ELF-1 (cell line): Measurements from ENCODE around the gene MAP7.
A peak's percentile ranks its signal among the peaks of the same experiment; 100 is the strongest.
"Not testable (repeated sequence)": the region's sequence is repeated elsewhere in the genome, so short reads cannot be mapped to it uniquely, and the experiment has no call there.

Experiments used
- DNase-seq: peaks from one replicate; pipeline ENCODE4 v3.0.0-alpha.2; 2016; ENCODE audit warnings: low read depth, low spot score

Gene MAP7

GRCh38 chr6:136338486-136338885 lies 211.7 kb downstream of the MAP7 start:
- DNase-seq: no peak

DNA sequence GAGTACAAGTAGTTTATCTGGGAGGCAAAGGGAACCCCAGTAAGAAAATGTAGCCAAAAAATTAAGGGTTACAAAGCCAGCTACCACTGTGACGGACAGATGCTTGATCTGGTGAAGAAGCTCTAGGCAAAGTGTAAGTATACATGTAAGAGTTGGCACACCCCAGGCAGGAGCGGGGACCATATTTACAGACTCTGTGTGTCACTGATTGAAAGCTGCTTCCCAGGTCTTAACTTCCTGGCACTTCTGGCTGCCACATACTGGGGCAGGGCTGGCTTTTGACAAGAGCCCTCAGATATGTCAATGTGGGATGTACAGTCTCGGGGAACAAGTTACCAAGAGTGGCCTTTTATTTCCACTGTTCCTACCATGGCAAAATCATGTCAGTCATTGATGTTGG lies 212.6 kb downstream of the MAP7 start:
- no peak for DNase-seq

DNA sequence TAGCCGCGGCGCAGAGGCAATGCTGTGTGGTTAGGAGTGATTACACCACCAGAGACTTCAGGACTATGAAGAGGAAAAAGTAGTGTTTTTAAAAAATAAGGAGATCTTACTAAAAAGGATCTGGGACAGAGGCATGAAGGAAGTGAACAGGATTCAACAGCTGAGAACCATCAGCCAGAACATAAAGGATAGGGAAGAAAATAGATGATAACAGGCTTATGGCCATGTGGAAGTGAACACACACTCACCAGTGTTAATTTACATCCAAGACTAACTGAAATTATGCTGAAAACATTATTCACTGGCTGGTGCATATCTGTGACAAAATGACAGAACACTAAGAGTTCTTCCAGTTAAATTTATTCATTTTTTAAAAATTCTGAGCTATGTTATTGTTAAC lies 213.1 kb downstream of the MAP7 start:
- DNase-seq: no peak

- no peak for DNase-seq
Observed at GRCh38 chr6:136335736-136336363, 214.4 kb downstream of the MAP7 start.

DNA sequence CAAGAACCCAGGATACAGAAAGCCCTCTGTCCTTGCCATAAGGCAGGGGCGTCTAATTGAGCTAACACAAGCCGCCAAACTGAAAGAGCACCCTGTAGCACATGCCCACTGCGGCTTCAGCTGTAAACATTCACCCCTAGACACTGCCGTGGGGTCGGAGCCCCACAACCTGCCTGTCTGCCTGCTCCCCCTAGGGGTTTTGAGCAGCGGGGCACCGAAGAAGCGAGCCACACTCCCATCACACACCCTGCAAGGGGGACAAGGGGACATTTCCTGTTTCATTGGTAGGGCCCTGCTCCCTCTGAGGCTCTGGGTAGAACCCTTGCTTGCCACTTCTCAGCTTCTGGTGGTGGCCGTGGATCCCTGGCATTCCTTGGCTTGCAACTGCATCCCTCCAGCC lies 215.4 kb downstream of the MAP7 start:
- DNase-seq: peak; percentile 6

DNA sequence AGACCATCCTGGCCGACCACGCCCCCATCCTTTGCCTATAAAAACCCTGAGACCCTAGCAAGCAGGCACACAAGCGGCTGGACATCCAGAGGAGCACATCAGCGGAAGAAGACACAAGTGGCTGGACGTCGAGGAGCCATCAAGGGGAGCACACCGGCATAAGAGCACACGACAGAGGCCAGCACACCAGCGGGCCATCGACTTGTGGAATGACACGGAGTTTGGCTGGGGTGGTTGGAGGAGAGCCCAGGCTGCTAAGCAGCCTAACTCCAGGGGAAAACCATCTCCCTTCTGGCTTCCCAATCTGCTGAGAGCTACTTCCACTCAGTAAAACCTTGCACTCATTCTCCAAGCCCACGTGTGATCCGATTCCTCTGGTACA lies 215.8 kb downstream of the MAP7 start:
- no peak for DNase-seq

- no peak for DNase-seq
Observed at GRCh38 chr6:136333824-136334464, 216.3 kb downstream of the MAP7 start.

DNA sequence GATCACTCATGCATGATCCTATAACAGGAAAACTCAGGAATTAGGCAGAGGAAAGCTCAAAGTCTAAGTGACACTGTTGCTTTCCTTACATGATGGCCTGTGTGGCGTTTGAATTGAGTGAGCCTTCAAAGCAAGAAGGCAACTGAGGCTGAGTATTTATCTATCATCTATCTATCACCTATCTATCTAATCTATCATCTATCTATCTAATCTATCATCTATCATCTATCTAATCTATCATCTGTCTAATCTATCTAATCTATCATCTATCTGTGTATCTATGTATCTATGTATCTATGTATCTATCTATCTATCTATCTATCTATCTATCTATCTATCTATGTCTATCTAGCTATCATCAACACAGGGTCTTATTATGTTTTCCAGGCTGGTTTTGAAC lies 218.8 kb downstream of the MAP7 start:
- DNase-seq: no peak

DNA sequence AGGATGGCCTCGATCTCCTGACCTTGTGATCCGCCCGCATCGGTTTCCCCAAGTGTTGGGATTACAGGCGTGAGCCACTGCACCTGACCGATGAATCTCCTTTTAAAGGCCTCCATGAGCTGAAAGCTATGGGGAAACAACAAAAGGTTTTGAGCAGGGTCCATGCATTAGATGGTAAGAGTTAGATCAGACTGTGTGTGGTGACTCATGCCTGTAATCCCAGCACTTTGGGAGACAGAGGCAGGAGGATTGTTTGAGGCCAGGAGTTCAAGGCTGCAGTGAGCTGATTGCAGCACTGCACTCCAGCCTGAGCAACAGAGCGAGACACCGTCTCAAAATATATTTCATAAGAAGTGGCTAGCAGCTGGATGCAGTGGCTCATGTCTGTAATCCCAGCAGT lies 219.6 kb downstream of the MAP7 start:
- DNase-seq: no peak

DNA sequence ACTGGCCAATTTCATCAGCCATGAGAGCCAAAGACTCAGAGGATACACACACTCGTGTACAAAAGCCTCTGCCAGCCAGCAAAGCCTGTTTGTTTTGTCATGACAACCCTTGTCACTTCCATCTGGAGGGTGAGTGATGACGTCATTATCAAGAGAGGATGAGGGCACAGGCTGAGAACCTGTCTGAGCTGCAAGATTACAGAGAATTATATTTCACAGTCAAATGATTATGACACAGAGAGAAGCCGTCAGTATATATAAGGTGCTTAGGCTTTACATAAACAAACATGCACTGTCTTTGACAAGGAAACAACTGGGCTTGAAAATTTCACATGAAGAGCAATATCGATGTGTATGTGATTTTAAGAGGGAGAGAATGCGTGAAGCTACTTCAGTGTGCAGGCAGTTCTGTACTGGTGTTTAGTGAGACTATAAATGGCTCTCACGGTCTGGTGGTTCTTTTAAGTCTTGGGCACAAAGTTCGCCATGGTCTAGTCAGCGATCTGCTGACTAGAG lies 224.1 kb downstream of the MAP7 start:
- no peak for DNase-seq

DNA sequence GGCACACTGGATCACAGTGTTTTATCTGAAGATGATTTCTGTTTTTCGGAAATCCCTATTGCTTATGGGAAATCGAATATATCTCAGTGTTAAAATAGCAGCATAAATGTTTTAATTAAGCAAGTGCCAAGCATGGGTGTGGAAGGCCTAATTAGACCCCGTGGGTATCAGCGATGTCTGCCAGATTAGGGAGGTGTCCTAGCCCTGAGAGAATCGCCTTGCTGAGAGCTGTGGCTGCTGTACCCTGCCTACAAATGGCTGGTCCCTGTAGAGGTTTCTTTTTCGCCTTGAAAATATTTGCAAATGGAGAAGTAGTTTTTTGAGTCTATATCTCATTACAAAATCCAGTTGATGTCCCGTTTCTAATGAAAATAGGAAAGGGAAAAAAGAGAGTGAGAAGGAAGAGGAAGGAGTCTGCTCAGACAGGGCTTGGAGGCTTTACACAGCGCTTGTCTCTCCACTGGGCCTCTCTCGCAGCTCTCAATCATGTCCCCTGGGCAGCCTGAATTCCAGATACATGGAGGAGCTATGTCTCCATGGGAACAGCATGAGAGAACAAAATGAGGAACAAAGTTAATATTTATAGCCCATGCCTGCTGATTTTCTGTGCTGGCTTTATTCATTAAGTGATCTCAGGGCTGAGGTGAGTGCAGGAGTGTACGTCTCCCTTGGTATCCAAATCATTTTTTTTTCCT lies 225.4 kb downstream of the MAP7 start:
- no peak for DNase-seq

- DNase-seq: no peak
Observed at GRCh38 chr6:136323431-136324112, 226.7 kb downstream of the MAP7 start.

GRCh38 chr6:136319732-136320131 lies 230.5 kb downstream of the MAP7 start:
- no peak for DNase-seq

DNA sequence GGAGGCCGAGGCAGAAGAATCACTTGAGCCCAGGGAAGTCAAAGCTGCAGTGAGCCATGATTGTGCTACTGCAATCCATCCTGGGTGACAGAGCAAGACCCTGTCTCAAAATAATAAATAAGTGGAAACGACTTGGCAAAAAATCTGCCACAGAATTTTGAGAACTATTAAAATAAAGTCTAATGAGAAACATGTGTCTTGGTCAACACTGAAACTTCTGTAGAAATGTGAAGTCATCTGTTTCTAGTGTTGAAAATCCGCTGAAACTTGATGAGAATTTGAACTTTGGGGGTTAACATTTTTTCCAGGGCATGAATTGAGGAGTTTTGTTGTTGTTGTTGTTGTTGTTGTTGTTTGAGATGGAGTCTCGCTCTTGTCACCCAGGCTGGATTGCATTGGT lies 231.5 kb downstream of the MAP7 start:
- DNase-seq: no peak

GRCh38 chr6:136317971-136318370 lies 232.3 kb downstream of the MAP7 start:
- no peak for DNase-seq

DNA sequence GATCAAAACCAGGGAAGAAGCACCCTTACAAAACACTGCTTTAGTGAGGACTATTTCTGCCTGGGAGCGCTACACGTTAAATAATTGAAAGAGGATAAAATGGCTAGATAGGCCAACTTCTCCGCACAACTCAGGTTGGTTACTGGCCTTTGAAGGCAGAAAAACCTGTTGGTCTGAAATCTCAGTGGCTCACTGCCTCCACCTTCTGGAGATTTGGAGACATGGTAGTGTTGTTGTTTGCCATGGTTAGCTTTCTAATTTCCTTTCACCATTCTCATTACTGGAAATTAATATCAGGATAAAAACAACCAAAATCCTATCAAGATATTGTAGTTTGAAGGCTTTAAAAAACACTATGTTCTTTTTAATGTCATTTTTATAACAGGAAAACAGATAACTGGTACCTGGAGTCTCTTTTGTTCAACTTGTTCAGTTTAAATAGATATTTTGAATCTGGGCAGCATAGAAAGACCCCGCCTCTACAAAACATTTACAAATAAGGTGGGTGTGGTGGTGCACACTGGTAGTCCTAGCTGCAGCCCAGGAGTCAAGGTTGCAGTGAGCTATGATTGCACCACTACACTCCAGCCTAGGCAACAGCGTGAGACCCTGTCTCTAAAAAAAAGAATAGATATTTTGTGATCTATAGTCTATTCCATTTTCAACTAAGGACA lies 233.1 kb downstream of the MAP7 start:
- peak; percentile 42 for DNase-seq

DNA sequence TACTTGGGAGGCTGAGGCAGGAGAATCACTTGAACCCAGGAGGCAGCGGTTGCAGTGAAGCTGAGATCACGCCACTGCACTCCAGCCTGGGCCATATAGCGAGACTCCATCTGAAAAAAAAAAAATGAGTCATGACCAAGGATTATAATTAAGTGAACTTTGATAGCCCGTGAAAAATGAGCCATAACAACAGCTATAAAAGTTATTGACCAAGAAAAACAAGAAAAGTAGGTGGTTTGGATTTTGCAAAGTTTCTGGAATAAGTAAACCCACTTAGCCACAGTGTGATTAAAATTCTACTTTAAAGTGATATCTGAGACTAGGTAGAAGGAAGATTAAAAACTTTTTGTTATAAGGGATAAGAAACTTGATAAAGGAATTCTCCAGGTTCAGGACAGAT lies 234.6 kb downstream of the MAP7 start:
- no peak for DNase-seq

GRCh38 chr6:136312975-136313374 lies 237.2 kb downstream of the MAP7 start:
- no peak for DNase-seq

GRCh38 chr6:136309729-136310311 lies 240.4 kb downstream of the MAP7 start:
- no peak for DNase-seq

DNA sequence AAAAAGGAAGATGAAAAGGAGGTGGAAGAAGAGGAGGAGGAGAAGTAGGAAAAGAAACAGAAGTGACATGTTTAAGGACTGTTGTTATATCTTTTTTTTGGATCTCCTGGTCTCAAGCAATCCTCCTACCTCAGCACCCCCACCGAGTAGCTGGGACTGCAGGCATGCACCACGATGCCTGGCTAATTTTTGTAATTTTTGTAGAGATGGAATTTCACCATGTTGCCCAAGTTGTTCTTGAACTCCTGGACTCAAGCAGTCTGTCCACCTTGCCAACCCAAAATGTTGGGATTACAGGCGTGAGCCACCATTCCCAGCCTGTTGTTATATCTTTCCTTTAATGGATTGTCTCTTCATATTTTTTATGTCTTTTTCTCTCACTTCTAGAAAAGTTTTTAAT lies 241.1 kb downstream of the MAP7 start:
- DNase-seq: no peak

DNA sequence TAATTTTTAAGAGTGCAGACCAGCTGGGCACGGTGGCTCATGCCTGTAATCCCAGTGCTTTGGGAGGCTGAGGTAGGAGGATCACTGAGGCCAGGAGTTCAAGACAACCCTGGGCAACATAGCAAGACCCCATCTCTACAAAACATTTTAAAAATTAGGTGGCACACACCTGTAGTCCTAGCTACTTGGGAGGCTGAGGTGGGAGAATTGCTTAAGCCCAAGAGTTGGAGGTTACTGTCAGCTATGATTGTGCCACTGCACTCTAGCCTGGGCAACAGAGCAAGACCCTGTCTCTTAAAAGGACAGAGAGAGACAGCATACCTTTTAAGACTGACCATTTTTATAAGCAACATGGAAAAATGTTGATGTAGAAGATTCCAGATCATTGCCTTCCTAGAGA lies 241.8 kb downstream of the MAP7 start:
- DNase-seq: not testable (repeated sequence)
